ENCODE results near the gene L3MBTL4. TPM values are rescaled to one million over a fixed set of nuclear protein-coding genes. Genes with fewer than 3 reads are reported as not detected.

Gene L3MBTL4
- polyA plus RNA-seq, 1 of the 3 experiments (the other 2 are of a cell fraction), result 0.02 TPM

DNA sequence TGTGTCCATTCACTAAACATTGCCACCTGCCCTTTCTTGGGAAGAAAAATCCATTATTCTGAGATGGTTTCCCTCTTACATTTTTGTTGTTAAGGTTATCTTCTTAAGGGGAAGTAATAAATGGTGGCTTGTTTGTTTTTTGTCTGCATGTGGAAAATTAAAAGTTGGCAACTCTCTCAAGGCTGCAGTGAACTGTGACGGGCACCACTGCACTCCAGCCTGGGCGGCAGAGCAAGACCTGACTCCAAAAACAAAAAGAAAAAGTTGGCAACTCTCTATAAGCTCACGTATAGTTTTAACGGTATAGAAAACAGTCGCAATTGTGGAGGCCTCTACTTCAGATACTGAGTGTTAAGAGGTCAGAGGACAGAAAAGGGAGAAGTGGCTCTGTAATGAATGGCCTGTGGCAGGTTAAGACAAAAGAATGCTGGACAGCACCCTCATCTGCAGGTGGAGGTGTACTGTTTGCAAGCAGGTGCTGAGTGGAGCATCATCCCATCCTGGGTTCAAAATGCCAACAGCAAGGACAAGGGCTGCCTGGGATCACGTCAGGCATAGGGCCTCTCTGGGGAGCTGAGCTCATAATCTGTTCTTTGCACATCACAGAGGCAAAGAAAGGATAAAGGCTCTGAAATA lies 16.7 kb downstream of the L3MBTL4 start (continued):
- TF ChIP-seq USF1 (IDR thresholded peaks at IDR 0.05; ENCODE audit: borderline replicate concordance, low read depth), result no peak
- TF ChIP-seq YY1 (IDR thresholded peaks at IDR 0.05; ENCODE audit: low read depth), result no peak
- no peak for TF ChIP-seq EP300 (IDR thresholded peaks at IDR 0.05; ENCODE audit: borderline replicate concordance in 1 of 2, low read depth in 1 of 2, low read length in 1 of 2)
- no peak for TF ChIP-seq RCOR1 (IDR thresholded peaks at IDR 0.05; ENCODE audit: low read length)

DNA sequence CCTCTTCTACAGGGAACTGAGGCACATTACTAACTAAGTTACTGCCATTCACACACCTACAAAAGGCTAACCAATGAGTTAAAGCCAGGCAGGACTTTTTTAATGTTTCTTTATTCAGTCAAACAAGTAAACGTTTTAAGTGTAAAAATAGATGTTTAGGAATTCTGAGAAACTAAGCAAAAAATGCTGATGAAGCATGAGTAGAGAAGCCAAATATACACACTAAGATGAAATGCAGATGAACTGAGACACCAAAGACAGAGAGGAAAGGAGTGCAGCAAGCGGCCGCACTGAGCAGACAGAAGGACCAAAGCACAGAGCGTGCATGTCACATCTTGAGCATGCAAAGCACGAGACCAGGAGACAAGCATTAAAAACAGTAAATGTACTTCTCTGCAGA lies 17.9 kb downstream of the L3MBTL4 start:
- Histone ChIP-seq H3F3A (replicated peaks; ENCODE audit: insufficient read depth) (no peaks in the 10 kb centered on the region), H3K9me3 (no peaks in the 10 kb centered on the region), H2AFZ (ENCODE audit: low read depth) (no peak overlapping the region), H3K27me3 (ENCODE audit: insufficient read depth) (no peaks in the 10 kb centered on the region), H3K9me2 (no peaks in the 10 kb centered on the region), H3K36me3 (replicated peaks in 1 of 2; ENCODE audit: control insufficient read depth in 1 of 2, insufficient read depth in 2 of 2, low read length in 1 of 2) (no peaks in the 10 kb centered on the region), H3K4me2 (no peak overlapping the region), H3K9ac (no peak overlapping the region), H3K27ac (ENCODE audit: low read depth in 2 of 2, low read length in 1 of 2) (no peak overlapping the region), H4K20me1 (ENCODE audit: insufficient read depth) (no peaks in the 10 kb centered on the region), H3K79me2 (ENCODE audit: insufficient read depth) (no peaks in the 10 kb centered on the region), H3K4me3 (ENCODE audit: low read depth in 2 of 2, low read length in 1 of 2) (no peak overlapping the region), H3K4me1 (ENCODE audit: control insufficient read depth in 1 of 2, insufficient read depth in 2 of 2, low read depth in 1 of 2, low read length in 1 of 2) (no peaks in the 10 kb centered on the region)
- TF ChIP-seq, protein P1, sequence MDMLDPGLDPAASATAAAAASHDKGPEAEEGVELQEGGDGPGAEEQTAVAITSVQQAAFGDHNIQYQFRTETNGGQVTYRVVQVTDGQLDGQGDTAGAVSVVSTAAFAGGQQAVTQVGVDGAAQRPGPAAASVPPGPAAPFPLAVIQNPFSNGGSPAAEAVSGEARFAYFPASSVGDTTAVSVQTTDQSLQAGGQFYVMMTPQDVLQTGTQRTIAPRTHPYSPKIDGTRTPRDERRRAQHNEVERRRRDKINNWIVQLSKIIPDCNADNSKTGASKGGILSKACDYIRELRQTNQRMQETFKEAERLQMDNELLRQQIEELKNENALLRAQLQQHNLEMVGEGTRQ (IDR thresholded peaks at IDR 0.05; ENCODE audit: borderline replicate concordance, low read depth, low read length), result no peak
- ChIA-PET CTCF (no interaction called here), POLR2A (no interaction called here)
- no peak for DNase-seq
- 52% methylated on average over 5 of the region's 5 CpGs for WGBS (ENCODE audit: low lambda C conversion rate)

GRCh38 chr18:6396276-6396675 lies 18.4 kb downstream of the L3MBTL4 start:
- Histone ChIP-seq H3K27me3 (ENCODE audit: insufficient read depth) (no peaks in the 10 kb centered on the region), H3F3A (replicated peaks; ENCODE audit: insufficient read depth) (no peaks in the 10 kb centered on the region), H2AFZ (ENCODE audit: low read depth) (no peak overlapping the region), H3K79me2 (ENCODE audit: insufficient read depth) (no peaks in the 10 kb centered on the region), H3K9me3 (no peaks in the 10 kb centered on the region), H3K9ac (no peak overlapping the region), H4K20me1 (ENCODE audit: insufficient read depth) (no peaks in the 10 kb centered on the region), H3K27ac (ENCODE audit: low read depth in 2 of 2, low read length in 1 of 2) (no peak overlapping the region), H3K4me2 (no peak overlapping the region), H3K4me3 (ENCODE audit: low read depth in 2 of 2, low read length in 1 of 2) (no peak overlapping the region), H3K36me3 (replicated peaks in 1 of 2; ENCODE audit: control insufficient read depth in 1 of 2, insufficient read depth in 2 of 2, low read length in 1 of 2) (no peaks in the 10 kb centered on the region), H3K9me2 (no peaks in the 10 kb centered on the region), H3K4me1 (ENCODE audit: control insufficient read depth in 1 of 2, insufficient read depth in 2 of 2, low read depth in 1 of 2, low read length in 1 of 2) (no peaks in the 10 kb centered on the region)
- ChIA-PET CTCF (interaction anchor here (1.1 kb wide), 1 partner anchor 11 kb away, joined by 3 read pairs; no protein-coding TSS in a partner anchor), POLR2A (no interaction called here)
- 48% methylated on average over 2 of the region's 2 CpGs for WGBS (ENCODE audit: low lambda C conversion rate)
- TF ChIP-seq, protein P1 (IDR thresholded peaks at IDR 0.05; ENCODE audit: borderline replicate concordance, low read depth, low read length), result no peak
- TF ChIP-seq MAX (IDR thresholded peaks at IDR 0.05; ENCODE audit: low read depth), result no peak
- no peak for TF ChIP-seq RFX5 (IDR thresholded peaks at IDR 0.05; ENCODE audit: low read length)
- TF ChIP-seq, protein P2, sequence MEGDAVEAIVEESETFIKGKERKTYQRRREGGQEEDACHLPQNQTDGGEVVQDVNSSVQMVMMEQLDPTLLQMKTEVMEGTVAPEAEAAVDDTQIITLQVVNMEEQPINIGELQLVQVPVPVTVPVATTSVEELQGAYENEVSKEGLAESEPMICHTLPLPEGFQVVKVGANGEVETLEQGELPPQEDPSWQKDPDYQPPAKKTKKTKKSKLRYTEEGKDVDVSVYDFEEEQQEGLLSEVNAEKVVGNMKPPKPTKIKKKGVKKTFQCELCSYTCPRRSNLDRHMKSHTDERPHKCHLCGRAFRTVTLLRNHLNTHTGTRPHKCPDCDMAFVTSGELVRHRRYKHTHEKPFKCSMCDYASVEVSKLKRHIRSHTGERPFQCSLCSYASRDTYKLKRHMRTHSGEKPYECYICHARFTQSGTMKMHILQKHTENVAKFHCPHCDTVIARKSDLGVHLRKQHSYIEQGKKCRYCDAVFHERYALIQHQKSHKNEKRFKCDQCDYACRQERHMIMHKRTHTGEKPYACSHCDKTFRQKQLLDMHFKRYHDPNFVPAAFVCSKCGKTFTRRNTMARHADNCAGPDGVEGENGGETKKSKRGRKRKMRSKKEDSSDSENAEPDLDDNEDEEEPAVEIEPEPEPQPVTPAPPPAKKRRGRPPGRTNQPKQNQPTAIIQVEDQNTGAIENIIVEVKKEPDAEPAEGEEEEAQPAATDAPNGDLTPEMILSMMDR (IDR thresholded peaks at IDR 0.05), result no peak
- no peak for TF ChIP-seq RCOR1 (IDR thresholded peaks at IDR 0.05; ENCODE audit: low read length)
- no peak for TF ChIP-seq TEAD4 (IDR thresholded peaks at IDR 0.05; ENCODE audit: borderline replicate concordance, insufficient read depth)
- TF ChIP-seq JUND (IDR thresholded peaks at IDR 0.05), result no peak
- TF ChIP-seq YY1 (IDR thresholded peaks at IDR 0.05; ENCODE audit: low read depth), result no peak
- TF ChIP-seq, protein P3, sequence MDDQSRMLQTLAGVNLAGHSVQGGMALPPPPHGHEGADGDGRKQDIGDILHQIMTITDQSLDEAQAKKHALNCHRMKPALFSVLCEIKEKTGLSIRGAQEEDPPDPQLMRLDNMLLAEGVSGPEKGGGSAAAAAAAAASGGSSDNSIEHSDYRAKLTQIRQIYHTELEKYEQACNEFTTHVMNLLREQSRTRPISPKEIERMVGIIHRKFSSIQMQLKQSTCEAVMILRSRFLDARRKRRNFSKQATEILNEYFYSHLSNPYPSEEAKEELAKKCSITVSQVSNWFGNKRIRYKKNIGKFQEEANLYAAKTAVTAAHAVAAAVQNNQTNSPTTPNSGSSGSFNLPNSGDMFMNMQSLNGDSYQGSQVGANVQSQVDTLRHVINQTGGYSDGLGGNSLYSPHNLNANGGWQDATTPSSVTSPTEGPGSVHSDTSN (IDR thresholded peaks at IDR 0.05), result no peak
- no peak for TF ChIP-seq SIN3A (IDR thresholded peaks at IDR 0.05; ENCODE audit: borderline replicate concordance, low read depth, low read length)
- no peak for TF ChIP-seq EP300 (IDR thresholded peaks at IDR 0.05; ENCODE audit: borderline replicate concordance in 1 of 2, low read depth in 1 of 2, low read length in 1 of 2)
- TF ChIP-seq NRF1 (IDR thresholded peaks at IDR 0.05; ENCODE audit: low read depth, low read length), result no peak
- no peak for TF ChIP-seq FOSL2 (IDR thresholded peaks at IDR 0.05; ENCODE audit: borderline replicate concordance, low read depth)
- TF ChIP-seq, protein P4, sequence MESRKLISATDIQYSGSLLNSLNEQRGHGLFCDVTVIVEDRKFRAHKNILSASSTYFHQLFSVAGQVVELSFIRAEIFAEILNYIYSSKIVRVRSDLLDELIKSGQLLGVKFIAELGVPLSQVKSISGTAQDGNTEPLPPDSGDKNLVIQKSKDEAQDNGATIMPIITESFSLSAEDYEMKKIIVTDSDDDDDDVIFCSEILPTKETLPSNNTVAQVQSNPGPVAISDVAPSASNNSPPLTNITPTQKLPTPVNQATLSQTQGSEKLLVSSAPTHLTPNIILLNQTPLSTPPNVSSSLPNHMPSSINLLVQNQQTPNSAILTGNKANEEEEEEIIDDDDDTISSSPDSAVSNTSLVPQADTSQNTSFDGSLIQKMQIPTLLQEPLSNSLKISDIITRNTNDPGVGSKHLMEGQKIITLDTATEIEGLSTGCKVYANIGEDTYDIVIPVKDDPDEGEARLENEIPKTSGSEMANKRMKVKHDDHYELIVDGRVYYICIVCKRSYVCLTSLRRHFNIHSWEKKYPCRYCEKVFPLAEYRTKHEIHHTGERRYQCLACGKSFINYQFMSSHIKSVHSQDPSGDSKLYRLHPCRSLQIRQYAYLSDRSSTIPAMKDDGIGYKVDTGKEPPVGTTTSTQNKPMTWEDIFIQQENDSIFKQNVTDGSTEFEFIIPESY (IDR thresholded peaks at IDR 0.05; ENCODE audit: borderline replicate concordance, low read depth), result no peak
- no peak for DNase-seq

Data from SK-N-SH (cell line).